Kasumi-1 (cell line): Measurements from ENCODE around the gene IFIT5.
A peak's percentile ranks its signal among the peaks of the same experiment; 100 is the strongest.
"Not testable (repeated sequence)": the region's sequence is repeated elsewhere in the genome, so short reads cannot be mapped to it uniquely, and the experiment has no call there.

Experiments
- DNase-seq, 2 experiments: peaks; one replicate each; lab custom pipeline; 2025; lab: John Stamatoyannopoulos, UW

The IFIT5 gene

GRCh38 chr10:89431977-89432376, 17.6 kb downstream of the IFIT5 start:
- no peak for DNase-seq

GRCh38 chr10:89438525-89438924, 24.2 kb downstream of the IFIT5 start:
- DNase-seq = no peak

- DNase-seq = no peak
Measured at GRCh38 chr10:89440226-89441009, 26.1 kb downstream of the IFIT5 start.

- no peak for DNase-seq
Measured at GRCh38 chr10:89442289-89442688, 27.9 kb downstream of the IFIT5 start.

- DNase-seq = not testable (repeated sequence)
Measured at GRCh38 chr10:89444819-89445218, 30.5 kb downstream of the IFIT5 start.

GRCh38 chr10:89450901-89451300, 36.5 kb downstream of the IFIT5 start:
- no peak for DNase-seq

- no peak for DNase-seq
Measured at GRCh38 chr10:89452193-89452592, 37.8 kb downstream of the IFIT5 start.

GRCh38 chr10:89454561-89455347, 40.4 kb downstream of the IFIT5 start:
- DNase-seq = no peak

GRCh38 chr10:89458291-89458690, 43.9 kb downstream of the IFIT5 start:
- DNase-seq = no peak

- DNase-seq = no peak
Measured at GRCh38 chr10:89458784-89459183, 44.4 kb downstream of the IFIT5 start.

- DNase-seq = no peak
Measured at GRCh38 chr10:89463846-89464537, 49.6 kb downstream of the IFIT5 start.

GRCh38 chr10:89465196-89465595, 50.8 kb downstream of the IFIT5 start:
- DNase-seq = no peak

GRCh38 chr10:89466599-89467035, 52.2 kb downstream of the IFIT5 start:
- peak; percentile 87 to 93 for DNase-seq

GRCh38 chr10:89468191-89468965, 54.0 kb downstream of the IFIT5 start:
- DNase-seq = no peak

GRCh38 chr10:89469517-89469916, 55.1 kb downstream of the IFIT5 start:
- DNase-seq = no peak
